Measurements from ENCODE around the gene PFKFB1.

The PFKFB1 gene

GRCh38 chrX:54994099-54994498 is at the start of gene PFKFB1:
TSS of gene PFKFB1 (minus strand) at chrX:54994188. CDS start at chrX:54994007, 181 bp downstream.
- no peak for DNase-seq (ENCODE audit: low read depth in 4 of 4, low spot score in 1 of 4)

- DNase-seq (ENCODE audit: low read depth in 4 of 4, low spot score in 1 of 4): no peak
Observed at GRCh38 chrX:55041514-55041913, 47.5 kb upstream of the PFKFB1 start.

DNA sequence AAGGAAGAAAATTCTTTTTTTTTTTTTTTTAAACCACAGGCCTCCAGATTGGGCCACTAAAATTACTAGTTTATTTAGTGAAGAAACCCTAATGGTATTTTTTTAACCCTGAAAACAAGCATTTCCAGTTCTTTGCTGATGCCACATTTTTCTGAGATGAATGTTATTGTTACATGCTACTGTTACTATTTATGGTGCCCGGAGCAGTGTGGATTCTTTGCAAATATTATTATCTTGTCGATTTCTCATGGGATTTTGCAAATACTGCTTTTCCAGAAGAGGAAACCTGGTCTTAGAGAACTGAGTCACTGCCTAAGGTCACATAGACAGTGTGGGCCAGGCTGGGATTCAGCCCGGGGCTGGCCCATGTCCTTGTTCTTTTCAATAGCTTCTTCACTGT is 45.5 kb upstream of the PFKFB1 start:
- DNase-seq (ENCODE audit: low read depth in 4 of 4, low spot score in 1 of 4): no peak

GRCh38 chrX:55033429-55033828 is 39.4 kb upstream of the PFKFB1 start:
- no peak for DNase-seq (ENCODE audit: low read depth in 4 of 4, low spot score in 1 of 4)

DNA sequence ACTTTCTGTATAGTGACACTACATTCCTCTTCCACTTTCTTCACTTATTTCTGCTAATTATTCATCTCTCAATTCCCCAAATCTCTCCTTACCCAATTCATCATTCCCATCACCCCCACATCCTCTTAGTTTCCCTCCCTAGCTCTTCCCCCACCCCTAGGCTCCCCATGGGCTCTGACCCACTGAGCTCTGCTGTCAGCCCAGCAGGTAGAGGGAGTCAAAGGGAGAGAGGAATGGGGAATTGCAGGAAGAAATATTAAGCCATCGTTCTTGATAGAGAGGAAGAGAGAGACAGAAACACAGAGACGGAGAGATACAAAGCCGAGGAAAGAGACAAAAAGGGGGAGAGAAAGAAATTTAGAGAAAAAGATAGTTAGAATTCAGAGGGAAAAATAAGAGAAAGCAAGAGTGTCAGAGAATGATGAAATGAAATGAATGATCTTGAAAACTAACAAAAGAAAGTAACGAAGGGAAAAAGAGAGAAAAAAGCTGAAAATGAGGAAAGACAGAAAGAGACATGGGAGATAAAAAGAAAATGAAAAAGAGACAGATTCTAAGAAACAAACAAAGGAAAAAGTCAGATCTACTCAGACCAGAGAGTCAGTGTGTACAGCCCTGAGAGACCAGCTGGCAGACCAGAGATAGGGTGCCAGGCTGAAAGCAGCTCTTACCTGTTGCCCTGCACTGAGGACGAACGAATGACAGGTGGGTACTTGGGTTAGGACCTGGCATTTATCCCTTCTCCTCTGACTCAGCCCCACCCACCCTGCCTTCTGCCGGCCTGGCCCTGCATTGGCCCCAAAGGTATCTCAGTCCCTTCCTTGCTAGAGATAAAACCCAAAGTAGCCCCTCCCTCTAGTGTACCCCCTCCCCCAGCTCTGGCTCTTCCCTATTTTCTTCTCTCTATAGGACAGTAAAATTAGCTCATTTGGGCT is 36.5 kb upstream of the PFKFB1 start, which contains the start of gene ALAS2:
Gene ALAS2 (minus strand): TSS at position 707 of the 935 bp plus-strand sequence. CDS start 4,977 bp downstream, outside the sequence.
- DNase-seq (ENCODE audit: low read depth in 4 of 4, low spot score in 1 of 4): no peak

DNA sequence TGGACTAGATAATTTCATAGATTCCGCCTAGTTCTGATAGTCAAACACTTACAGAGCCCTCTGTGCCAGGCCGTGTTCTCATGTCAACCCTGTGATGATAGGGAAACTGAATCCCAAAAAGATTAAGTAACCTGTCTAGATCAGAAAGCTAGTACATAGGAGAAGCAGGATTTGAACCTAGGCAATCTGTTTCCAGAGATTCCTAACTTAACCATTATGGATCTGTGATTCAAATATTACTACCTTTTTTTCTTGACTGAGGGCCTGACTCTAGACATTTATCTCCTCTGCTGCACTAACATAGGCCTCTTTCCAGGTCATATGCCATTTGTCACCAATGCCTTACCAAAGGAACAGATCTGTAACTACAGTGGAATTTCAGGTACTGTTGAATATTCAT is 35.3 kb upstream of the PFKFB1 start:
- DNase-seq (ENCODE audit: low read depth in 4 of 4, low spot score in 1 of 4): no peak

- DNase-seq (ENCODE audit: low read depth in 4 of 4, low spot score in 1 of 4): no peak
Observed at GRCh38 chrX:55028611-55029010, 34.6 kb upstream of the PFKFB1 start.

GRCh38 chrX:55028040-55028439 is 34.1 kb upstream of the PFKFB1 start:
- no peak for DNase-seq (ENCODE audit: low read depth in 4 of 4, low spot score in 1 of 4)

DNA sequence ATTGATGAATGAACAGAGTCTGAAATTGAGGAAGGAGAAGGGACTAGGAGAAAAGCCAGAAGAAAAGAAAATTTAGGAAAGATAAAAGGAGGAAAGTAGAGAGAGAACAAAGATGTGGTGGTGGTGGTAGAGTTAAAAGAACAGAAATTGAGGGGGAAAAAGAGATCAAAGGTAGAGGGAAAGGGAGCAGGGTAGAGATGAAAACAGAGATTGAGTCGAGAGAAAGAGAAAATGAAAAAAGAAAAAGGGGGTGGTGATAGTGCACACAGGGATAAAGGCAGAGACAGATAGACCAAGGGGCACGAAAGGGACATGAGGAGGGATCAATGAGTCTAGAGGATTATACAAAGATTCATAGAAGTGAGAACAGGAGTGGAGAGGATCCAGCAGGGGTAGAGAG is 32.9 kb upstream of the PFKFB1 start:
- DNase-seq (ENCODE audit: low read depth in 4 of 4, low spot score in 1 of 4): no peak

GRCh38 chrX:55026143-55026542 is 32.2 kb upstream of the PFKFB1 start:
- no peak for DNase-seq (ENCODE audit: low read depth in 4 of 4, low spot score in 1 of 4)

DNA sequence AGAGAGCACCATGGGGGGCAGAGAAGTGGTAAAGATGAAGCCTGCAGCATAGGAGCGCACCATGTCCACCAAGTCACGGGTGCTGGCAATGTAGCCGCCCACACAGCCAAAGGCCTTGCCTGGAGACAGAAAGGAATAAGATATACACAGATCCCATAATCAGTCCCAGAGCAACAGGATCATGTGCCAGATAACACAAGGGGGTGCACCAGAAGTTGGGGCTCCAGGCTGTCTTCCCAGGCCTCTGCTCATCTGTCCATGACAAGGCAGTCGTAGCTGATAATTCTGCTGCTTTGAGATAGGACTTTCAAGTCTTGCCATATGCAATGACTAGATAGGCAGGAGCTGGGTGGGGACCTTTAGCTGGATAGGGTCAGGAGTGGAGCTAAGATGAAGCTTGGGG is 20.9 kb upstream of the PFKFB1 start:
- DNase-seq (ENCODE audit: low read depth in 4 of 4, low spot score in 1 of 4): no peak

DNA sequence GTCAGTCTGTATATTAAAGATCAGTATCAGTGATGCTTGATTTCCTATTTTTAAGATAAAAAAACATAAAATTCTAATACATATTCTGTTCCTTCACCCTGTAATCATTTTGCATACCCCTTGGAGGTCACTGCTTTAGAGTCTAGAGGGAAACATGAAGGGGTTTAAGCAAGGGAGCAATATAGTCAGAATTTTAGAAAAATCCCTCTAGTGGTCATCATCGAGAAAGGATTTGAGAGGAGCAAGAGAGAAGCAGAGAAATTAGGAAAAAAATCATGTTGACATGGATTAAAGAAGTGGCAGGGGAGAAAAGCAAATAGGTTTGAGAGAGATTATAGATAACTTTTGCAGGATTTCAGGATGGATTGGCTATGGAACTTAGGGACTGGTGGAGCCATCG is 17.3 kb upstream of the PFKFB1 start:
- no peak for DNase-seq (ENCODE audit: low read depth in 4 of 4, low spot score in 1 of 4)

DNA sequence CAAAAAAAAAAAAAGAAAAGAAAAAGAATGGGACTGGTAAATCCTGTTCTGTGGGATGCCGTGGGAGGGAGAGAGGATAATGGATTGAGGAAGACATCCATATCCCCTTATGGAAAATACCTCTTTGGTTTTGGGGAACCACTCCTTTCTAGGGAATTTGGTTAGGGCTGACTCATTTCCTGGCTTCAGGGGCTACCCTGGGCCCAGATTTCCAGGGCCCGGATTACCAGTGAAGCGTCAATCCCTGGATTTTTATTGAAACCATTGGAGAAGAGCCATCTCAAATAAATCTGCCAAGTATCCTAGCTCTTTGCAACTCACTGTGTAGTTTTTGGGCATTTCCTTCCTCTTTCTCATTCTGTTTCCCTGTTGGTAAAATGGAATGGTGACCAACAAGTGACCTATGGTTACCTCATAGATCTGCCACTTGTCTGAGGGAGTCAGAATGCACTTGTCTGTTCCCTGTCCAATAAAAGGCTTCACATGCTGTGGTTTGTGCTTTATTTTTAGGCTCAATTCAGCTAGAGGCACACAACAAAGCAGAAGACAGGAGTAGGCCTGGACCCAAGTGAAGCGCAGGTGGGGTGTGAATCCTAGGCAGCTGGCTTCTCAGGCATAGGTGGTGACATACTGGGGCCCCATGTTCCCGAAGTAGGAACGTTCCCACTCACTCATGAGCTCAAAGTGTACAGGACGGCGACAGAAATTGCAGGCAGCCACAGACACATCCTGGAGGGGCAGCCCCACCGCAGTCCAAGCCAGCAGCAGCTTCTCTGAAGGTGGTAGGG is 14.8 kb upstream of the PFKFB1 start:
- peak in 1 of 4 experiments; percentile 4 for DNase-seq (ENCODE audit: low read depth in 4 of 4, low spot score in 1 of 4)

GRCh38 chrX:55007656-55008055 is 13.7 kb upstream of the PFKFB1 start:
- no peak for DNase-seq (ENCODE audit: low read depth in 4 of 4, low spot score in 1 of 4)

GRCh38 chrX:55006827-55007621 is 13.0 kb upstream of the PFKFB1 start:
- DNase-seq (ENCODE audit: low read depth in 4 of 4, low spot score in 1 of 4): no peak

DNA sequence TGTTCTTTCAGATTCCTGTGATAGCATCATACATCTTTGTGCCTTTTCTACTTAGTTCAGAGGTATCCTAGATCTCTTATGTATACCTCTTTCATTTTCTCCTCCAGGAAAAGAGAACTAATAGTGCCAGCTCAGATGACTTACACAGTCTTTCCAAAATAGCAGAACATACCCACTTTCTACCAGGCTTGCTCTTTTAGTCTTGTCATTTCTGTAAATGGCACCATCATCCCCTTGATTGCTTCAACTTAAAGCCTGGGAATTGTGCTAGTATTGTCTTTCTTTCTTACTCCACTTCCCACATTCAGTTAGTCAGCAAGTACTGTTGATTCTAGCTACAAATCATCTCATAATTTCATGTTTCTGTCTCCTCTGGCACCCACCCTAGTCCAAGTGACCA is 11.3 kb upstream of the PFKFB1 start:
- DNase-seq (ENCODE audit: low read depth in 4 of 4, low spot score in 1 of 4): no peak

GRCh38 chrX:55004231-55004630 is 10.2 kb upstream of the PFKFB1 start:
- DNase-seq (ENCODE audit: low read depth in 4 of 4, low spot score in 1 of 4): no peak

GRCh38 chrX:54999717-55000598 is 6.0 kb upstream of the PFKFB1 start, which contains the start of gene APEX2:
TSS of gene APEX2 (plus strand) at chrX:55000363. CDS start at chrX:55000423, 60 bp downstream.
- DNase-seq (ENCODE audit: low read depth in 4 of 4, low spot score in 1 of 4): peak; percentile 60 to 78 (median 70)

GRCh38 chrX:54995621-54996020 is 1.6 kb upstream of the PFKFB1 start:
- DNase-seq (ENCODE audit: low read depth in 4 of 4, low spot score in 1 of 4): no peak

Data from stimulated activated CD4-positive, alpha-beta T cell treated with anti-CD3 and anti-CD28 coated beads, Interleukin-1b, Interleukin-23, amount 100 ng/mL, for 24 hours (primary cell).